NCI-H1417 treated with DMSO at 0.1 percent for 48 hours (cell line): Measurements from ENCODE around the gene PLLP.

Experiments
- DNase-seq: peaks from one replicate; lab custom pipeline; 2025; lab: John Stamatoyannopoulos, UW

Gene PLLP

GRCh38 chr16:57284209-57284951 is at the start of gene PLLP:
Gene PLLP, minus strand, starts transcription at chr16:57284672. Its CDS starts 132 bp downstream, at chr16:57284540.
- DNase-seq: no peak

- DNase-seq: no peak
Observed at GRCh38 chr16:57333402-57333801, 48.9 kb upstream of the PLLP start.

- no peak for DNase-seq
Observed at GRCh38 chr16:57331355-57331754, 46.9 kb upstream of the PLLP start.

GRCh38 chr16:57329718-57330327 is 45.4 kb upstream of the PLLP start:
- DNase-seq: no peak

GRCh38 chr16:57325458-57325857 is 41.0 kb upstream of the PLLP start:
- DNase-seq: no peak

GRCh38 chr16:57324749-57325148 is 40.3 kb upstream of the PLLP start:
- no peak for DNase-seq

GRCh38 chr16:57319646-57320045 is 35.2 kb upstream of the PLLP start:
- DNase-seq: no peak

GRCh38 chr16:57318240-57318970 is 33.9 kb upstream of the PLLP start:
- no peak for DNase-seq

- no peak for DNase-seq
Observed at GRCh38 chr16:57316390-57317017, 32.0 kb upstream of the PLLP start.

GRCh38 chr16:57315416-57315815 is 30.9 kb upstream of the PLLP start:
- DNase-seq: no peak

- DNase-seq: no peak
Observed at GRCh38 chr16:57314161-57314785, 29.8 kb upstream of the PLLP start.

- DNase-seq: no peak
Observed at GRCh38 chr16:57313509-57313908, 29.0 kb upstream of the PLLP start.

GRCh38 chr16:57310801-57311200 is 26.3 kb upstream of the PLLP start:
- no peak for DNase-seq

GRCh38 chr16:57308041-57308440 is 23.6 kb upstream of the PLLP start:
- DNase-seq: no peak

GRCh38 chr16:57307365-57307764 is 22.9 kb upstream of the PLLP start:
- DNase-seq: no peak

GRCh38 chr16:57306676-57307341 is 22.3 kb upstream of the PLLP start:
- no peak for DNase-seq

- DNase-seq: no peak
Observed at GRCh38 chr16:57305159-57305811, 20.8 kb upstream of the PLLP start.

- no peak for DNase-seq
Observed at GRCh38 chr16:57304169-57305061, 19.9 kb upstream of the PLLP start.

GRCh38 chr16:57303910-57304168 is 19.4 kb upstream of the PLLP start:
- no peak for DNase-seq
